ENCODE results near the gene HOXA5. TPM values are rescaled to one million over a fixed set of nuclear protein-coding genes. Genes with fewer than 3 reads are reported as not detected.

Gene HOXA5
- total RNA-seq, 2 experiments from 2014 or later = not detected

- peaks cover 37% of the 10 kb centered on the region for H3K4me1 Mint-ChIP-seq (ENCODE audit: low read depth)
- H3K36me3 Mint-ChIP-seq (ENCODE audit: low read depth) = no peaks in the 10 kb centered on the region
- no peak overlapping the region for H3K27ac Mint-ChIP-seq
- intact Hi-C loops (cut with micrococcal nuclease) = loop anchor here (5.0 kb wide), 1 partner anchor 35 kb away; the partner anchor contains the start of gene HOXA3
- CTCF ChIA-PET = interaction anchor here (0.7 to 1.9 kb wide), 5 partner anchors 9 to 596 kb away, joined by 3 to 7 read pairs (median 3); partner anchors contain the start of gene HOXA13
- no peaks in the 10 kb centered on the region for H3K9me3 Mint-ChIP-seq
- H3K4me3 Mint-ChIP-seq = no peak overlapping the region
- DNase-seq = no peak
- peaks cover 88% of the 10 kb centered on the region for H3K27me3 Mint-ChIP-seq (ENCODE audit: low read depth)
Observed at GRCh38 chr7:27186668-27187474, 43.4 kb upstream of the HOXA5 start.

GRCh38 chr7:27185854-27186667, 42.6 kb upstream of the HOXA5 start:
- DNase-seq = no peak
- Mint-ChIP-seq H3K27me3 (ENCODE audit: low read depth) (peaks cover 87% of the 10 kb centered on the region), H3K27ac (no peak overlapping the region), H3K9me3 (no peaks in the 10 kb centered on the region), H3K4me3 (peak overlapping the region; percentile 61), H3K36me3 (ENCODE audit: low read depth) (no peaks in the 10 kb centered on the region), H3K4me1 (ENCODE audit: low read depth) (peaks cover 37% of the 10 kb centered on the region)
- CTCF ChIA-PET = interaction anchor here (0.7 to 1.9 kb wide), 4 partner anchors 10 to 597 kb away, joined by 3 to 7 read pairs (median 3); partner anchors contain the start of gene HOXA13
- intact Hi-C loops (cut with micrococcal nuclease) = loop anchor here (1.0 to 5.0 kb wide), 2 partner anchors 18 to 34 kb away; partner anchors contain the start of gene HOXA3

- CTCF ChIA-PET = interaction anchor here (0.5 to 1.1 kb wide), 3 partner anchors 11 to 58 kb away, joined by 3 to 5 read pairs (median 3); no protein-coding TSS in a partner anchor
- Mint-ChIP-seq H3K36me3 (ENCODE audit: low read depth) (no peaks in the 10 kb centered on the region), H3K9me3 (no peaks in the 10 kb centered on the region), H3K27ac (no peak within 1 kb of the TSS), H3K27me3 (ENCODE audit: low read depth) (peaks cover 84% of the 10 kb centered on the region), H3K4me1 (ENCODE audit: low read depth) (peaks cover 37% of the 10 kb centered on the region), H3K4me3 (peak within 1 kb of the TSS; percentile 61)
- DNase-seq = peak; percentile 58
- intact Hi-C loops (cut with micrococcal nuclease) = loop anchor here (1.0 to 5.0 kb wide), 2 partner anchors 17 to 33 kb away; partner anchors contain the start of gene HOXA3
Observed at GRCh38 chr7:27185013-27185853, 41.8 kb upstream of the HOXA5 start, which contains the start of gene HOXA11. HOXA11 (minus strand) TSS chr7:27185232; CDS start chr7:27185144, 88 bp downstream.

GRCh38 chr7:27184337-27185012, 41.0 kb upstream of the HOXA5 start:
- peak overlapping the region; percentile 61 for H3K4me3 Mint-ChIP-seq
- H3K4me1 Mint-ChIP-seq (ENCODE audit: low read depth) = peaks cover 36% of the 10 kb centered on the region
- intact Hi-C loops (cut with micrococcal nuclease) = loop anchor here (1.0 to 5.0 kb wide), 3 partner anchors 10 to 32 kb away; partner anchors contain the start of genes HOXA10 and HOXA3
- no peaks in the 10 kb centered on the region for H3K36me3 Mint-ChIP-seq (ENCODE audit: low read depth)
- peaks cover 82% of the 10 kb centered on the region for H3K27me3 Mint-ChIP-seq (ENCODE audit: low read depth)
- H3K27ac Mint-ChIP-seq = no peak overlapping the region
- no peaks in the 10 kb centered on the region for H3K9me3 Mint-ChIP-seq
- no peak for DNase-seq
- CTCF ChIA-PET = interaction anchor here (1.0 to 1.5 kb wide), 5 partner anchors 11 to 33 kb away, joined by 3 to 5 read pairs (median 3); no protein-coding TSS in a partner anchor

- no peak overlapping the region for H3K27ac Mint-ChIP-seq
- H3K4me1 Mint-ChIP-seq (ENCODE audit: low read depth) = peaks cover 35% of the 10 kb centered on the region
- peak overlapping the region; percentile 43 for H3K4me3 Mint-ChIP-seq
Observed at GRCh38 chr7:27183682-27184336, 40.3 kb upstream of the HOXA5 start.

GRCh38 chr7:27182861-27183681, 39.6 kb upstream of the HOXA5 start:
- intact Hi-C loops (cut with micrococcal nuclease) = no loop called here
- Mint-ChIP-seq H3K9me3 (no peaks in the 10 kb centered on the region), H3K27ac (no peak overlapping the region), H3K27me3 (ENCODE audit: low read depth) (peaks cover 78% of the 10 kb centered on the region), H3K4me3 (no peak overlapping the region), H3K36me3 (ENCODE audit: low read depth) (no peaks in the 10 kb centered on the region), H3K4me1 (ENCODE audit: low read depth) (peaks cover 28% of the 10 kb centered on the region)
- CTCF ChIA-PET = interaction anchor here (0.7 to 1.5 kb wide), 6 partner anchors 13 to 325 kb away, joined by 3 to 7 read pairs (median 4); no protein-coding TSS in a partner anchor
- no peak for DNase-seq

More at GRCh38 chr7:27183682-27184336, 40.3 kb upstream of the HOXA5 start:
- CTCF ChIA-PET = interaction anchor here (0.7 to 1.5 kb wide), 4 partner anchors 12 to 325 kb away, joined by 3 to 7 read pairs (median 4); no protein-coding TSS in a partner anchor
- intact Hi-C loops (cut with micrococcal nuclease) = loop anchor here (1.0 kb wide), 1 partner anchor 10 kb away; the partner anchor contains the start of gene HOXA10
- Mint-ChIP-seq H3K36me3 (ENCODE audit: low read depth) (no peaks in the 10 kb centered on the region), H3K27me3 (ENCODE audit: low read depth) (peaks cover 82% of the 10 kb centered on the region), H3K9me3 (no peaks in the 10 kb centered on the region)
- no peak for DNase-seq

GRCh38 chr7:27182285-27182841, 38.9 kb upstream of the HOXA5 start:
- Mint-ChIP-seq H3K9me3 (no peaks in the 10 kb centered on the region), H3K27me3 (ENCODE audit: low read depth) (peaks cover 78% of the 10 kb centered on the region), H3K36me3 (ENCODE audit: low read depth) (no peaks in the 10 kb centered on the region), H3K4me1 (ENCODE audit: low read depth) (peaks cover 23% of the 10 kb centered on the region), H3K4me3 (no peak overlapping the region), H3K27ac (no peak overlapping the region)
- DNase-seq = no peak
- CTCF ChIA-PET = interaction anchor here (0.9 to 1.4 kb wide), 3 partner anchors 17 to 23 kb away, joined by 3 to 4 read pairs (median 3); no protein-coding TSS in a partner anchor
- intact Hi-C loops (cut with micrococcal nuclease) = no loop called here

- H3K27me3 Mint-ChIP-seq (ENCODE audit: low read depth) = peaks cover 73% of the 10 kb centered on the region
- H3K4me3 Mint-ChIP-seq = no peak overlapping the region
- no peak for DNase-seq
- CTCF ChIA-PET = interaction anchor here (1.0 to 1.4 kb wide), 2 partner anchors 17 to 23 kb away, joined by 3 read pairs; no protein-coding TSS in a partner anchor
- intact Hi-C loops (cut with micrococcal nuclease) = no loop called here
- no peaks in the 10 kb centered on the region for H3K9me3 Mint-ChIP-seq
- peaks cover 20% of the 10 kb centered on the region for H3K4me1 Mint-ChIP-seq (ENCODE audit: low read depth)
- H3K27ac Mint-ChIP-seq = no peak overlapping the region
- H3K36me3 Mint-ChIP-seq (ENCODE audit: low read depth) = no peaks in the 10 kb centered on the region
Observed at GRCh38 chr7:27181795-27182275, 38.4 kb upstream of the HOXA5 start.

Measured in activated naive CD4-positive, alpha-beta T cell treated with anti-CD3 and anti-CD28 coated beads for 36 hours (primary cell).